RKO (cell line): Measurements from ENCODE around the gene PRDM2.
"Not testable (repeated sequence)": the region's sequence is repeated elsewhere in the genome, so short reads cannot be mapped to it uniquely, and the experiment has no call there.

Experiments
- DNase-seq: peaks from one replicate; pipeline ENCODE4 v3.0.0-alpha.2; 2016; ENCODE audit warnings: low spot score

The PRDM2 gene

DNA sequence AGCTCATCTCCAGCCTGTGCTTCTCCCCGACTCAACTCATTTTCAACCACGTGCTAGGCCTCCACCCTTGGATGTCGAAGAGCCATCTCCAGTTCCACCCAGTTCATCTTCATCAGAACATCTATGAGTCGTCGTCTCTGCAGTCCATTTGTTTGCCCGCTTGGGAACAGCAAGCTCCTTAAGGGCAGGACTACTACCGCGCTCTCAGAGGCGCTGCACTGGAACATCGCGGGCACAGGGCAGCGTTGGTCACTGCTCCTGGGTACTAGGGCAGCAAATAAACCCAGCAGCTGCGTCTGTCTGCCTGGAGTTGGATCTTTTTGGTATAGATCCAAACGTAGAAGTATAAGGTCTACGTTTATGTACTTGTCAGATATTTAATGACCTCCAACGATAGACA lies 478 bp upstream of the PRDM2 start:
- no peak for DNase-seq

DNA sequence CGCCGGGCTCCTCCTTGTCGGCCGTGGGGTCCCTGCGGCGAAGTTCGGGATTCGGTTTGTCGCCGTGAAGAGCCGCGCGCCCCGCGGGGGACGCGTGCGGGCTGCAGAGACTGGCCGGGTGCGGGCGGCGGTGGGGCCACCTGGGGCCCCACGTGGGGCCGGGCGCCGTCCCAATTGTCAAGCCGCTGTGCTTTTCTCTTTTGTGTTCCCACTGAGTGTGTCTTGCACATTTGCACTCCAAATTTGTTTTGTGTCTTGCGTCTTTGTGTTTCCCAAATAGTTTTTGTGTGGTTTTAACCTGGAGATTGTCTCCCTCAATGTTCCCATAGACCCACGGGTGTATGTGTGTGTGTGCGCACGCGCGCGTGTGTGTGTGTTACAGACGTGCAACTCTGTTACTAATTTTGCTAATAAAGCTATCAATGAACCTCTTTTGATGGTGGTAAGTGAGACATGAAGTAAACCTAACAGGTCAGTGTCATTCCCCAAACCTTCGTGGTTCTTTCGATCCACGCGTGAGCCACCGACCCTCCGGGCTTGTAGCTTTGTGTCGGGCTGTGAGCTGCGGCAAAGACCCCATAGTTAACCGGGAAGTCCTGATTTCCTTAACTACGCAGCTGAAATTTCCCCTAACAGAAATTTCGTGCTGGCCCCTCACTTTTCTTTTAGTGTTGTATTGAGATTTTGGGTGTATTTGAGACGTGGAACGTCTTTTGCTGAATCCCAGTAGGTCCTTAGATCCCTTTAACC lies 708 bp downstream of the PRDM2 start:
- DNase-seq, result no peak

DNA sequence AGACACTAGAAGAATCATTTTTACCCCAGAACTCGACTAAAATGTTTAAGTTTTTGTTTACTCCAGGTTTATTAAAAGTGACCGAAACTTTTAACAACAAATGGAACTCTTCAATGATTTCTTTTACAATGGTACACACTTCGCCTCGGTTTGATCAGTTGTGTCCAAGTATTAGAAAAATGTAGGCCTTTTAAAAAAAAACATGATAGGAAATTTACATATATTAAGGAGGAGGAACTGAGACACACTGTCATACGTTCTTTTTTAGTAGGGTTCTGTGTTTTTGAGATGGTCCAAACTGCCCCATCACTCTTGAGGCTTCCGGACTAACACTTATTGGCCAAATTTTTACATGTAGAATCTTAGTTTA lies 1.3 kb downstream of the PRDM2 start:
- no peak for DNase-seq

DNA sequence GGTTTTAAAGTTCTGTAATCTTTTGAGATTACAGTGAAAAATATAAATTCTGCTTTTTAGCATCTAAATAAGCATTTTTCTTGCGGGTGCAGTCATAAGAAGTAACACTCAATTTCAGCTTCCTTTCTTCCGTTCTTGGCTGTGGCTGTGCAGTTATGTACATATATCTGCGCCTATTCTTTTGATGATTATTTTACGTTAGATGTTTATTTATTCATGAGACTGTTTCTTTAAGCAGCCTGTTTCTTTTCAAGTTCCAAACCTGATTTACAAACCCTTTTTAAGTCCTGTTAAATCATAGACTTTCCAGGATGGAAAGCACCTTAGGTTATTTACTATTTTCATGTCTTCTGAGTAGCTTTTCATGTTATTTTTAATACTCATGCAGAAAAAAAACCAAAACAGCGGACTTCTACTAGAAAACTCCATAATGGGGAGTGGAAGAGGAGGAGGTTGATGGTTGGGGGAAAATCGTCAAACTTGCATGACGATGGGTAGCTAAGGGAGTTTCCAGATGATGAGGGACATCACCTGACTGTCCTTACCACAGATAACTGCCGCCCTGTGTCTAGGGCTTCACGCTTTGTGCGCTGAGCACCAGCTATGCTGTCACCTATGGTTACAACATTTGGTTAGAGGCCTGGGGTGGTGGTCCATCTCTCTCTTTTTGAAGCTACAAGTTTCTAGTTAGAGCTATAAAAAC lies 2.6 kb downstream of the PRDM2 start:
- DNase-seq, result no peak

DNA sequence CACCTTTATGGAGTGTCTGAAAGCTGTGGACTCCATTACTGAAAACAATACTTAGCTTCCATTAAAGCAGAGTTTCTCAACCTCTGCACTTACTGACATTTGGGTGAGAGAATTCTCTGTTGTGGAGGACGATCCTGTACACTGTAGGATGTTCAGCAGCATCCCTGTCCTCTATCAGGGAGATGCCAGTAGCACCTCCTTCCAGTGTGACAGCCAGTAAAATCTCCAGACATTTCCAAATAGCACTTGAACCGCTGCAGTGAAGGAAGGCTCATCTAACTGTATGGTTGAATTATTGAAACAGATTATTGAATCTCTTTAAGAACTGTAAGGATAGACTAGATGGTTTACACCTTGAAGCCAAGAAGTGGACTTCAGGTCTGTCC lies 3.1 kb downstream of the PRDM2 start:
- DNase-seq, result no peak

DNA sequence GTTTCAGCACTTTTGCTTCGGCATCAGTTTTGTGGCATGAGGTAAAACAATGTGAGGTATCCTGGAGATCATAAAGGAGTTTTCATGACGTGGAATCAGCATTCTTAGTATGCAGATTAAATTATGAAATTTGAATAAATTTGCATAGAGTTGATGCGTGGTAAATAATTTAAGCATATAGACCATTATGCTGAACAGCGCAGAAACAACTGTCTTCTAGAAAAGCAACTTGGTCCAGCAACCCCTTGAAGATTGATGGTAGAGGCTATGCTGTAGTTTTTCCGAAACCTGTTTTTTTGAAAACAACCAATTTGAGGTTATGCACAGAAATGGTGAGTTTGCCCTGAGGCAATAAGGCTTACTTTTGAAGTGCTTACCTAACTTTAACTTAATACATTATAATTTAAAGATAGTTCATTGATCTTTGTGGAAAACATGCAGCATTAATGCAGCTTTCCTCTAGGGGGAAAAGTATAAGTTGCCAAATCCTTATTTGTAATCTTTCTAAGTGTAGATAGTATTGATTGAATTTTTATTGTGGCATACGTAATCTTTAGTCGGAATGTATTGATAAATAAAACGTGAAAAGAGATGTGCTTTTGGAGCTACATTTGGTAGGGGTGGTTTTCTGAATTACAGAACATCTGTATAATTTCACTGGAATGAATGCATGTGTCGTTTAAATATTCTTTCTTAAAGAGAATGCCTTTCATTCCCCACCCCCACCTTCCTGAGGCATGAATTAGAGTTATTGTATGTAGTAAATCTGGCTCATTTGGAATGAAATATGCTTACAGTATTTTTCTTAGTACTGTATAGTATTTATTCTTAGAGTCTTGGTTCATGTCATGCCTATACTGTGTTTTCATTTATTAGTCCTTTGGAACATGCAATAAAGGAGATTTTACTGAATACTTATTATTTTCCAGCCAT lies 3.8 kb downstream of the PRDM2 start:
- DNase-seq, result no peak

DNA sequence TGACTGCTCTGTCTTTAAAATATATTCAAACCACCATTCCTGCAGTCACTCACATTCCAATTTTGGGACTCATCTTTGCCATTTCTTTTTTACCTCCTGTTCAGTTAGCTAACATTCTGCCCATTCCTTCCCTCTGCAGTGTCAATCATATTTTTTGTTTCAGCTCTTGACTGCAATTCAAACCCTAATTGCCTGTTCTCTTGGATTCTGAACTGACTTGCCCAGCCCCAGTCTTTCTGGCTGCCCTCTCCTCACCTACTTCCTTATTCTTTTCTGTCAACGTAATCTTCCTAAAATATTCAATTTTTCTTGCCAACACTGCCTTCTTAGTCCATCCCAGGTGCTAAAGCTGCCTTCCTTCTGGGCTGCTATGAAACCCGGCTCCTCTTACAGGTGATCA lies 6.1 kb downstream of the PRDM2 start:
- no peak for DNase-seq

DNA sequence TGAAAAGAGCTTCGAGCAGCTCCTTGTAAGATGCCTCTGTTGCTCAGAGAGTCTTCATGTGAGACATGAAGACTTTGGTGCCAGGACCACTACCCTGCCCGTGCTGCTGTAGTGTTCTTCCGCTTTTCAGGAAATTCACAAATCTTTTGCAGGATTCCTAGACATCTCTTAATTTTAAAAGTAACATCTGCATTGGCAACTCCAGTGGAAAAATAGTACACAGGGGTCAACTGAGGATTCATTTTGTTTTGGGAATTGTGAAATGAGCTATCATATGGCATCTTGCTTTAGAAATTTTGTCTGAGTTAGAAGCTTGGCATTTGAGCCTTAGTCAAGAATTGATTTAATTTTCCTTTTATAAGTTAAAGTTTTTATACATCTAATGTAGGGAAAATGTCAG lies 7.2 kb downstream of the PRDM2 start:
- DNase-seq, result no peak

DNA sequence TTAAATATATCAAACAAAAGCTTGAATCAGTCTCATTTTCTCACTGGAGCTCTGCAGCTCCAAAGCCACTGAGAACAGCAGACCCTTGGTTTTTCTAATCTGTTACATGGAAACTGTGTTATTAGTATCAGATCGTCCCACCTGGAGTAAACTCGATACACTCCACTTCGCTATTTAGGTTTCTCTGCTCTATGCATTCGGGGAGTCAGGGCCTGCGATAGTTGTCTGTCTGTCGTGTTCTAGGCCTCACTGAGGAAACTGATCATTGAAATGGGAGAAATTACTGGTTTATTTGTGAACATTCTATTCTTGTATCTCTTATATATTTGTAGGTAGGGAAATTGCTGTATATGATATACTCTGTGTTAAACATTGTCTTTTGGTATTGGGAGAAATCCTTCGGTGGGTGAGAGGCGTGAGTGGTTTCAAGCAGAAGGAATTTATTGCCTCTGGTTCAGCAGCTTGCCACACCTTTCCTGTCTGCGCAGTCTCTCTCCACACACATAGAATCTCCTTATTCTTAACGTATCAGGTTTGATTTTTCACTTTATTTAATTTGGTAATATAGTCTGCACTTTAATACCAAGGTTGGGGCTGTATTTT lies 8.5 kb downstream of the PRDM2 start:
- DNase-seq, result no peak

DNA sequence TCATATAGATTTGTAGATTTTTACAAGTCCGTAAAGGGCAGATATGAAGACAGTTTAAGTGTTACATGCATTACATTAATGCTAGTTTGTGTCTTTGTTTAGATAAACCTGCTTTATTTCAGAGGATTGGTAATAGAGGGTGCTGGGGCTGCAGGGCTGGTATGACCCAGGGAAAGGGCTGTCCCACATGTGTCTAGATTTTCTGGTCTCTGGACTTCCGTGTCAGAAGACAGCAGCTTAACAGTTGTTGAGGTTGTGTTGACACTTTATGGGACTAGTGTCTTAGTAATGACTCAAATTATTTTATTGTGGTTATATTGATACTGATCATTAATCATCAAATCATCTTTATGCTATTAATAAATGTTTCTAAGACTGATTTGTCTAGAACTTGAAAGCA lies 10.1 kb downstream of the PRDM2 start:
- DNase-seq, result no peak

DNA sequence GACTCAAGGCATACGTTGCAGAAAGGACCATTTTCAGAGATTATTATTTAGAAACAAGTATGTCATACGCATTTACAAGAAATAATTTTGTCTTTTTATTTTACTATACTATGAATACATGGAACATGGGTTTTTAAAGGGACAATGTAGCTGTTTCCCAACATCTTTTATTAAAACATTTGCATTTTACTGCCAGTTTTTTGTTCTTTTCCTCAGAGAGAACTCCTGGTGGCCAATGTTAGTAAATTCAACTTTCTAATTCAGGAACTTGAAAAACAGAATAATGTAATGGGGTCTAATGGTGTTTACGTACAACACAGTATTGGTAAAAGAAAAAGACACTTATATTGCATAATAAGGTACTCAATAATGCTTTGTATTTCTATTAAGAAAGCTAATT lies 14.9 kb downstream of the PRDM2 start:
- peak; percentile 11 for DNase-seq

DNA sequence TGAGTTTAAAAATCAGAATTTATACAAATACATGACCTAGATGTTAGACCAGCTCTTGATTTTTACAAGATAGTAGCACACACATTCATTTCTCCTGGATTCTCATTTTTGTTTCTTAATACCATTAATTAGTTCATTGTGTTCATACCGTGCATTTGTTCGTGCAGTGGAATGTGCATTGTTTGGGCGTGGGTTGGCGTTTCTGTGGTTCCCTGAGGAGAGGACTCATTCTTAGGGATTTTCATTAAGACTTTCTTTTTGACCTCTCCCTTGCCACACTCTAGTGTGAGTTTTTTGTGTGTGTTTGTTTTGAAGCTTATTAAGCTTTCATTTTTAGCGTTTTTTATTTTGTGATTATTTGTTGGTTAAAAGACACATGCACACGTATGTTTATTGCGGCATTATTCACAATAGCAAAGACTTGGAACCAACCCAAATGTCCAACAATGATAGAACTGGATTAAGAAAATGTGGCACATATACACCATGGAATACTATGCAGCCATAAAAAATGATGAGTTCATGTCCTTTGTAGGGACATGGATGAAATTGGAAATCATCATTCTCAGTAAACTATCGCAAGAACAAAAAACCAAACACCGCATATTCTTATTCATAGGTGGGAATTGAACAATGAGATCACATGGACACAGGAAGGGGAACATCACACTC lies 15.8 kb downstream of the PRDM2 start:
- not testable (repeated sequence) for DNase-seq

DNA sequence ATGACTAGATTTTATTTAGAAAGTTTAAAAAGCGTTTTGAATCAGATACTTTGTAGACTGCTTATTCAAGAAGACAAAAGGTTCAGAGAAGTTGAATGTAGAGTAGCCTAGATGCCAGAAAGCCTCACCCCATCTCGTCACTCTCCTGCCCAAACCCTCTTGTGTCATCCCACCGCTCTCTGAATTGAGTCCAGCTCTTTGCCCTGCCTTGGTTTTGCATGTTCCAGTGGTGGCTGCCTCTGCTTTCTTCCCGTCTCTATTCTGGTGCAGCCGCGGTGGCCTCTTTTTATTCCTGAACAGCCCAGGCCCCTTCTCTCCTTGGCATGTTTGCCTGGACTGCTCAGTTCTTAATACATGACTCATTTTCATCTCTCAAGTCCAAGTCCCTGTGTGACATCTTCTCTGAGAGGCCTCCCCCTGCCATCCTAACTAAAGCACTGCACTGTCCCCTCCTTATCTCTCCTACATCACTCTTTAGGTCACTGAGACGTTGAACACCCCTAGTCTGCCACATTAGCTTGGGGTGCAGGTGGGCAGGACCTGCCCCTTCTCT lies 22.9 kb downstream of the PRDM2 start:
- DNase-seq, result no peak

DNA sequence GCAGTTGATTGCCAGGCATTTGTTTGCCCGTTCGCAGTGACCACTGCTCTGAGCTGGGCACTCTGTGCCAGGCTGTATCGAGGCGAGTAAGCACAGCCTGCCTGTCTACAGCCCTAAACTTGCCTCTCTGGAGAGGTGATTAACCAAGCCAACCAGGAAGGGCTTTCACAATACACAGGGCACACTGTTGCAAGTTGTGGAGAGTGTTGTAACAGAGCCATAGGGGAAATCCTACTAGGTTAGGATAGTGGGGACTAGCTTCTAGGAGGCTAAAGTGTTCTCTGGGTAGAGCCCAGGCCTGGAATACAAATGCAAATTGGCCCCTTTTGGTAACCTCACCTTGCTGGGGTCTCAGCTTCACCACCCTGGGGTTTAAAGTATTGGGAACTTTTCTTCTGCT lies 23.8 kb downstream of the PRDM2 start:
- no peak for DNase-seq

DNA sequence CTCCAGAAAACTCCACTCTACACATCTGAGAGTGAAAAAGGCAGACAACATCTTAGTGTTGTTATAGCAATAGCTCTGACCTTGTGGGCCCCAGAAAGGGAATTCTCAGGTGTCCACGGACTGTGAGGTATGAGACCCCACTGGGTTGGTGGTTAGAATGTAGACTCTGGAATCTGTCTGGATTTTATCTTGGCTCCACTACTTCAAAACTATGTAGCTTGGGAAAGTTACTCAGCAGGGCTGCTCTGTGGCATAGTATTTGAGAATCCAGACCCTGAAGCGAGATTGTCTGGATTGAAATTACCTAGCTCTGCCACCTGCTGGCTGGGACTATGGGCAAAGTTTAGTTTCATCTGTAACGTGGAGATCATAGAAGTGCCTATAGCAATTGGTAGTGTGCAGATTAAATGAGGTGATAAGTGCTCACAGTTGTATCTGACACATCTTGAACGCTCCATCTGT lies 25.8 kb downstream of the PRDM2 start:
- peak; percentile 19 for DNase-seq

DNA sequence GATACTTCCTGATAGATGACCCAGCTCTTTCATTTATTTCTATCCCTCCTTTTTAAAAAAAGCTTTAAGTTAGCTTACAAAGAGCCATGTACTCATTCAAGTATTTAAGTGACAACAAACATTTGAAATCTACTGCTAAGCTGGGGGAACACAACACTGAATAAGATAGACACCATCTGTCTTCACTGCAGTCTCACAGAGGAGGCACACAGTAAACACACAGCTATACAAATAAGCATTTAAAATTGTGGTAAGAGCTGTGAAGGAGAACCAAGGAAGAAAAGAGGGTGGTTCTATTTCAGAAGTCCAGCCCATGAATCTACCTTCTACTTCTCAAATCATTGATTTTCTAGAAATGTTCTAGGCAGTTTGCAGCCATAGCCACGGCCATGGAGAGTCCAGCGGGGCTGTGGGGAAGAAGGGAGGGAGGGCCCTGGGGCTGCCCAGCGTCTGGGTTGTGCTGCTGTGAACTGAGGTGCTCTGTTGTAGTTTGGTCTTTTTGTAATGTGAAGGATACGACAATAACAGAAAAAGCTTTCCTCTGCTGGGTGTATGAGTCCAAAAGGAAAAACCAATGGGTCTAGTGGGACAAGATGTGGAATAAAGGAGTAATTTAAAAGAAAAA lies 28.2 kb downstream of the PRDM2 start:
- no peak for DNase-seq

DNA sequence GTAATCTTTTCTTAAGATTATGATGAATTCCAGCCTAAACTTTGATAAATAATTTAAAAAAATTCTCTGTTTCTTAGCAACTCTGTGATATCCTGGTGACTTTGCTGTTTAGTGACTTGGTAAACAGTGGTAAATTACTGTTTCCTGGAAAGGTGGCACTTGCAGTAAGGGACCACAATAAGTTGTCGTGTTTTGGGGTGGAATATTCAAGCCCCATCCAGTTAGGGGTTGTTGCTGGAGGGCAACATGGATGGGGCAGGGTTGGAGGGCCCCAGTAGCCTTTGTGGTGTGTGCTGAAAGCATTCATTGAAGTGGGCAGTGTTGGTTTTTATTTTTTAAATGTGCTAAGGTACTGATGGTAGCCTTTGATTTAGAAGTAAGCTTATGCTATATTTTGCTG lies 30.3 kb downstream of the PRDM2 start:
- DNase-seq, result no peak

DNA sequence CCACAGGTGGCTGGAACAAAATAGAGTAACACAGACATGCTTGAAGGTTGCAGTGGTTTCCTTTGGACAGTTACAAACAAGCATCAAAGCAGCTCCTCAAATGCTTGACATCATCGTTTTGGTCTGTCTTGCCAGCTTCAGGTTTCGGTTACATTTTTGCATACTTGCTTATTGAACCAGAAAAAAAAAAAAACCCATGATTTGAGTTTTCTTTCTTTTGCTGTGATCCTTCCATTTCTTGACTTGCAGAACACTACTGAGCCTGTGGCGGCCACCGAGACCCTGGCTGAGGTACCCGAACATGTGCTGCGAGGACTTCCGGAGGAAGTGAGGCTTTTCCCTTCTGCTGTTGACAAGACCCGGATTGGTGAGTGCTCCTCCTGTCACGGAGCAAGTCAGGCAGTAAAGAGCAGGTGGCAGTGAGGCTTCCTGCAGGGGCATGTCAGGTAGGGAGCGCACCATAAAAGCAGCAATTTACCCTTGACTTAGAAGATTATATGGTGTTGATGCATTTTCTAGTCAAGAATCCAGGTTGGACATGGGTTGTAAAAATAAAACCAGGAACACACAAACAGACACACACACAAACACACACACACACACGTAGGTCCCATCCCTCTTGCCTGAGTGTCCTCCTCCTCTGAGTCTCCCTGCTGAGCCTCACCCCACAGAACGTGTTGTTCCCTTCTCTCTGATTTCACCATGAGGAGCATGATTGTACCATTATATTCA lies 30.9 kb downstream of the PRDM2 start:
- no peak for DNase-seq

DNA sequence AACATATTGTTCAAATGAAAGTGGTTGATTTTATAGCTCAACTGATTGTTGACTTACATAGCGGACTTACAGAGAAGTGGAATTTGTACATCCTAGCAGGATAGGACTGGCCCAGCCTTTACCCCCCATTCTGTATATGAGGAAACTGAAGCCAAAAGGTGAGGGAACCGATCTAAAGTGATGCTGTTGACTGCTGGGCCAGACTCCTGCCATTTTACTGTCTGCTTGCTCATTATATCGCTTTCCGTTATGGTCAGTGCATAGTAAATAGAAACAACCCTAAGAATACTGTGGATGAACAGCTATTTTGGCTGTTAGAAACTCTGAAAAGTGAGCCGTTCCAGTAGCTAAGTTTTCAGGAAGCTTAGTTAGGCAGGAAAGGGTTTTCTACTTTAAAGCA lies 31.9 kb downstream of the PRDM2 start:
- no peak for DNase-seq

DNA sequence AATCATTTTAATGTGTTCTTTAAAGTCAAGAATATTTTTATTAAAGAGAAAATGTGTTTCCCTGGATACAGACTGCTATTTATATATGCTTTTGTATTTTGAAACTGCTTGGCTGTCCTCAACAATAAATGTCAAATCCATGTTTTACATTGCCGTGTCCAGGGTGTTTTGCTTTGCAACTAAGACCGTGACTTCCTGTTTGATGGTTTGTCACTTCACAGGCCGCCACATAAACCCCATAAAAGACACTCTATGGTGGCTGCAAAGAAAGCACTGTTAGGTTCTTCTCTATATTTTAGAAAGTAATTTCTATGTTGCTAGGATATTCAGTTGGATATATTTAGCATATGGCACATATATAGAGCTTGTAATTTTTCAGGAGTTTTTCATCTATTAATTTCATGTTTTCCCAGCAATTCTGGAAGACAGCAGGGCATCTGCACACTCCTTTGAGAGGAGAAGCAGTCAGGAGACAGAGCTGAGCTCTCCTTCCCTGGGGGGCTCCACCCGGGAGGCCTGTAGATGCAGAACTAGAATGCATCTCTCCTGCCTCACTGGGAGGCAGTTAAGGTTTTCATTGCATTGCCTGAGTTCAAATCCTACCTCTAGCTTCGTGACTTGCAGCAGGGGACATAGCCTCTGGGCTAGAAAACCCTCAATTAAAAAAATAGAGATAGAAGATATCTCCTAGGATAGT lies 33.1 kb downstream of the PRDM2 start:
- DNase-seq, result no peak
